Activated CD4-positive, alpha-beta memory T cell treated with anti-CD3 and anti-CD28 coated beads for 36 hours (primary cell): ENCODE measurements around the gene CASZ1. TPM values are rescaled to one million over a fixed set of nuclear protein-coding genes. Genes with fewer than 3 reads are reported as not detected.

Experiments used
- CTCF ChIA-PET: fragments of 350-600 bp; sonication (Branson Sonifier 250); formaldehyde crosslinking; loops from one replicate; lab custom pipeline; 2021; ENCODE audit warnings: antibody characterized with exemption, inconsistent platforms; lab: Charles Lee
- POLR2A ChIA-PET: fragments of 350-600 bp; sonication (Branson Sonifier 250); formaldehyde crosslinking; loops from one replicate; lab custom pipeline; 2021; ENCODE audit warnings: antibody characterized with exemption; lab: Charles Lee
- DNase-seq: peaks from one replicate; pipeline ENCODE4 v3.0.0-alpha.2; 2020
- H3K27ac Mint-ChIP-seq: one replicate; pipeline ENCODE4 v1.8.0; 2021; ENCODE audit warnings: mixed read lengths
- H3K27me3 Mint-ChIP-seq: one replicate; pipeline ENCODE4 v1.8.0; 2021; ENCODE audit warnings: mixed read lengths
- H3K36me3 Mint-ChIP-seq: one replicate; pipeline ENCODE4 v1.8.0; 2021; ENCODE audit warnings: mixed read lengths
- H3K4me1 Mint-ChIP-seq: one replicate; pipeline ENCODE4 v1.8.0; 2021; ENCODE audit warnings: low read depth, mixed read lengths
- H3K4me3 Mint-ChIP-seq: one replicate; pipeline ENCODE4 v1.8.0; 2021; ENCODE audit warnings: mild to moderate bottlenecking, mixed read lengths
- H3K9me3 Mint-ChIP-seq: one replicate; pipeline ENCODE4 v1.8.0; 2021; ENCODE audit warnings: mixed read lengths
- intact Hi-C: fragments of 100-400 bp; cut with micrococcal nuclease; formaldehyde crosslinking; loops from one replicate; pipeline ENCODE4 v1.15.1; 2023
- total RNA-seq, 2 experiments: library from RNA; stranded (reverse); gene quantifications; one replicate each; pipeline ENCODE4 v1.2.3, GENCODE V29; 2021

The CASZ1 gene
- total RNA-seq, 2 experiments from 2014 or later, result 5.5 to 6.3 TPM

- no peaks in the 10 kb centered on the region for H3K27me3 Mint-ChIP-seq
- H3K27ac Mint-ChIP-seq, result no peak overlapping the region
- POLR2A ChIA-PET, result no interaction called here
- H3K4me1 Mint-ChIP-seq, result peaks cover 2% of the 10 kb centered on the region
- H3K36me3 Mint-ChIP-seq, result no peaks in the 10 kb centered on the region
- CTCF ChIA-PET, result no interaction called here
- H3K9me3 Mint-ChIP-seq, result no peaks in the 10 kb centered on the region
- H3K4me3 Mint-ChIP-seq, result no peak overlapping the region
- intact Hi-C loops, result no loop called here
- DNase-seq, result no peak
Observed at GRCh38 chr1:10678402-10678801, 118.0 kb downstream of the CASZ1 start.

GRCh38 chr1:10677491-10678391 is 118.7 kb downstream of the CASZ1 start:
- ChIA-PET POLR2A (no interaction called here), CTCF (no interaction called here)
- H3K36me3 Mint-ChIP-seq, result no peaks in the 10 kb centered on the region
- no peak for DNase-seq
- no peak overlapping the region for H3K27ac Mint-ChIP-seq
- H3K27me3 Mint-ChIP-seq, result no peaks in the 10 kb centered on the region
- H3K4me3 Mint-ChIP-seq, result no peak overlapping the region
- no peaks in the 10 kb centered on the region for H3K9me3 Mint-ChIP-seq
- H3K4me1 Mint-ChIP-seq, result peaks cover 2% of the 10 kb centered on the region
- intact Hi-C loops, result no loop called here

- no peaks in the 10 kb centered on the region for H3K36me3 Mint-ChIP-seq
- H3K27me3 Mint-ChIP-seq, result no peaks in the 10 kb centered on the region
- intact Hi-C loops, result no loop called here
- no peak overlapping the region for H3K4me3 Mint-ChIP-seq
- DNase-seq, result no peak
- no peak overlapping the region for H3K27ac Mint-ChIP-seq
- peaks cover 2% of the 10 kb centered on the region for H3K4me1 Mint-ChIP-seq
- ChIA-PET POLR2A (no interaction called here), CTCF (no interaction called here)
- H3K9me3 Mint-ChIP-seq, result no peaks in the 10 kb centered on the region
Observed at GRCh38 chr1:10676963-10677362, 119.5 kb downstream of the CASZ1 start.

- ChIA-PET CTCF (no interaction called here), POLR2A (no interaction called here)
- intact Hi-C loops, result no loop called here
- H3K9me3 Mint-ChIP-seq, result no peaks in the 10 kb centered on the region
- no peaks in the 10 kb centered on the region for H3K36me3 Mint-ChIP-seq
- no peak for DNase-seq
- H3K27me3 Mint-ChIP-seq, result no peaks in the 10 kb centered on the region
- H3K27ac Mint-ChIP-seq, result no peak overlapping the region
- peaks cover 2% of the 10 kb centered on the region for H3K4me1 Mint-ChIP-seq
- H3K4me3 Mint-ChIP-seq, result no peak overlapping the region
Observed at GRCh38 chr1:10675813-10676212, 120.6 kb downstream of the CASZ1 start.

- intact Hi-C loops, result no loop called here
- CTCF ChIA-PET, result no interaction called here
- H3K27ac Mint-ChIP-seq, result no peak overlapping the region
- H3K36me3 Mint-ChIP-seq, result no peaks in the 10 kb centered on the region
- POLR2A ChIA-PET, result no interaction called here
- H3K27me3 Mint-ChIP-seq, result no peaks in the 10 kb centered on the region
- no peaks in the 10 kb centered on the region for H3K9me3 Mint-ChIP-seq
- DNase-seq, result no peak
- peaks cover 2% of the 10 kb centered on the region for H3K4me1 Mint-ChIP-seq
- H3K4me3 Mint-ChIP-seq, result no peak overlapping the region
Observed at GRCh38 chr1:10674700-10675609, 121.5 kb downstream of the CASZ1 start.

- H3K4me3 Mint-ChIP-seq, result no peak overlapping the region
- no peaks in the 10 kb centered on the region for H3K27me3 Mint-ChIP-seq
- ChIA-PET POLR2A (no interaction called here), CTCF (no interaction called here)
- no peak for DNase-seq
- no peaks in the 10 kb centered on the region for H3K9me3 Mint-ChIP-seq
- intact Hi-C loops, result no loop called here
- H3K27ac Mint-ChIP-seq, result no peak overlapping the region
- no peaks in the 10 kb centered on the region for H3K36me3 Mint-ChIP-seq
- H3K4me1 Mint-ChIP-seq, result no peaks in the 10 kb centered on the region
Observed at GRCh38 chr1:10674222-10674621, 122.2 kb downstream of the CASZ1 start.

- DNase-seq, result no peak
- no peaks in the 10 kb centered on the region for H3K9me3 Mint-ChIP-seq
- ChIA-PET CTCF (no interaction called here), POLR2A (no interaction called here)
- intact Hi-C loops, result no loop called here
- no peaks in the 10 kb centered on the region for H3K36me3 Mint-ChIP-seq
- no peak overlapping the region for H3K27ac Mint-ChIP-seq
- H3K27me3 Mint-ChIP-seq, result no peaks in the 10 kb centered on the region
- no peaks in the 10 kb centered on the region for H3K4me1 Mint-ChIP-seq
- no peak overlapping the region for H3K4me3 Mint-ChIP-seq
Observed at GRCh38 chr1:10673109-10673711, 123.2 kb downstream of the CASZ1 start.

GRCh38 chr1:10672343-10673050 is 123.9 kb downstream of the CASZ1 start:
- Mint-ChIP-seq H3K4me1 (no peaks in the 10 kb centered on the region), H3K9me3 (no peaks in the 10 kb centered on the region), H3K27me3 (no peaks in the 10 kb centered on the region), H3K36me3 (no peaks in the 10 kb centered on the region), H3K4me3 (no peak overlapping the region), H3K27ac (no peak overlapping the region)
- CTCF ChIA-PET, result no interaction called here
- intact Hi-C loops, result no loop called here
- POLR2A ChIA-PET, result no interaction called here
- DNase-seq, result no peak

- Mint-ChIP-seq H3K9me3 (no peaks in the 10 kb centered on the region), H3K27me3 (no peaks in the 10 kb centered on the region), H3K36me3 (no peaks in the 10 kb centered on the region), H3K27ac (no peak overlapping the region), H3K4me1 (no peaks in the 10 kb centered on the region), H3K4me3 (no peak overlapping the region)
- no peak for DNase-seq
- CTCF ChIA-PET, result no interaction called here
- intact Hi-C loops, result no loop called here
- POLR2A ChIA-PET, result no interaction called here
Observed at GRCh38 chr1:10671622-10672342, 124.7 kb downstream of the CASZ1 start.

GRCh38 chr1:10671090-10671489 is 125.4 kb downstream of the CASZ1 start:
- Mint-ChIP-seq H3K36me3 (no peaks in the 10 kb centered on the region), H3K4me3 (no peak overlapping the region), H3K4me1 (no peaks in the 10 kb centered on the region), H3K27ac (no peak overlapping the region), H3K9me3 (no peaks in the 10 kb centered on the region), H3K27me3 (no peaks in the 10 kb centered on the region)
- DNase-seq, result no peak
- intact Hi-C loops, result no loop called here
- CTCF ChIA-PET, result no interaction called here
- POLR2A ChIA-PET, result no interaction called here

- Mint-ChIP-seq H3K4me1 (no peaks in the 10 kb centered on the region), H3K27ac (no peak overlapping the region), H3K27me3 (no peaks in the 10 kb centered on the region), H3K4me3 (no peak overlapping the region), H3K36me3 (no peaks in the 10 kb centered on the region), H3K9me3 (no peaks in the 10 kb centered on the region)
- ChIA-PET POLR2A (no interaction called here), CTCF (no interaction called here)
- intact Hi-C loops, result no loop called here
- DNase-seq, result no peak
Observed at GRCh38 chr1:10670190-10670589, 126.3 kb downstream of the CASZ1 start.
